Measurements from ENCODE around the gene HMGN2.

HMGN2 gene

DNA sequence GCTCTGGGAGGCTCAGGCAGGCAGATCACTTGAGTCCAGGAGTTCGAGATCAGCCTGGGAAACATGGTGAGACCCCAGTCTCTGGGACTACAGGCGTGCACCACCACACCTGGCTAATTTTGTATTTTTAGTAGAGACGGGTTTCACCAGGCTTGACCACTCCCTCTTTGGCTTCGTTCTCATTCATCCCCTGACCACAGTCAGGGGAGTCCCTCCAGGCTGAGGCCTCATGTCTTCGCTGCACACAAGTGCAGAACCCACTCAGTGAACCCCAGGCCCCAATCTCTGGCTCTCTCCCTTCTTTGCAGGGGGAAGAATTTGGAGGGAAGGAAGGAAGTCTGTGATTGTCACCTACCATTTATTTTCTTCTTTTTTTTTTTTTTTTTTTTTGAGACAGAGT, 48.1 kb downstream of the HMGN2 start:
- TF ChIP-seq FOXK2 (IDR thresholded peaks at IDR 0.05) = no peak
- no peak for TF ChIP-seq FOXM1 (IDR thresholded peaks at IDR 0.05; ENCODE audit: borderline replicate concordance)
- TF ChIP-seq FOXA1 (IDR thresholded peaks at IDR 0.05) = no peak
- no peak for TF ChIP-seq ZNF384 (IDR thresholded peaks at IDR 0.05)
- TF ChIP-seq ELF4 (IDR thresholded peaks at IDR 0.05) = no peak
- no peak for TF ChIP-seq ARNT (IDR thresholded peaks at IDR 0.05)
- no peak for TF ChIP-seq TARDBP (IDR thresholded peaks at IDR 0.05)
- TF ChIP-seq LEF1 (IDR thresholded peaks at IDR 0.05; ENCODE audit: borderline replicate concordance) = no peak
- no peak for TF ChIP-seq SP1 (IDR thresholded peaks at IDR 0.05)
- TF ChIP-seq CTBP1 (IDR thresholded peaks at IDR 0.05; ENCODE audit: borderline replicate concordance) = no peak
- no peak for TF ChIP-seq HDGF (IDR thresholded peaks at IDR 0.05; ENCODE audit: borderline replicate concordance)
- no peak for TF ChIP-seq L3MBTL2 (conservative IDR thresholded peaks at IDR 0.05)
- POLR2A ChIA-PET = no interaction called here
- CTCF ChIA-PET = no interaction called here
- DNase-seq (ENCODE audit: extremely low spot score) = no peak

DNA sequence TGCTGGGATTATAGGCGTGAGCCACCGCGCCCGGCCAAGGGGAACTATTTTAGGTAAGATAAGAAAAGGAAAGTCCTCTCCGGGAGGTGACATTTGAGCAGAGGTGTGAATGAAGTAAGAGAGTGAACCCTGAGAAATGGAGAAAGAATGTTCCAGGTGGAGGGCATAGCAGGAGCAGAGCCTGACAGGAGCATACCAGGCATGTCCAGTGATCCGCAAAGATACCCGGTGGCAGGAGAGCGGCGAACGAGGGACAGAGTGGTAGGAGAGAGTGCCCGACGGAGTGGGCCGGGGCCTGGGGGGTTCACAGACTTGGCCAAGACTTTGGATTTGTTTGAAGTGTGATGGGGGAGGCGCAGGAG, 49.4 kb downstream of the HMGN2 start:
- TF ChIP-seq ZNF384 (IDR thresholded peaks at IDR 0.05) (no peak), FOXA1 (IDR thresholded peaks at IDR 0.05) (no peak), LEF1 (IDR thresholded peaks at IDR 0.05; ENCODE audit: borderline replicate concordance) (no peak), L3MBTL2 (conservative IDR thresholded peaks at IDR 0.05) (no peak), ELF4 (IDR thresholded peaks at IDR 0.05) (no peak), FOXM1 (IDR thresholded peaks at IDR 0.05; ENCODE audit: borderline replicate concordance) (no peak), BHLHE40 (IDR thresholded peaks at IDR 0.05; ENCODE audit: borderline replicate concordance) (no peak), FOXK2 (IDR thresholded peaks at IDR 0.05) (no peak), HDGF (IDR thresholded peaks at IDR 0.05; ENCODE audit: borderline replicate concordance) (no peak), NFRKB (IDR thresholded peaks at IDR 0.05) (no peak), CTBP1 (IDR thresholded peaks at IDR 0.05; ENCODE audit: borderline replicate concordance) (no peak), SUZ12 (IDR thresholded peaks at IDR 0.05) (no peak)
- TF ChIP-seq, protein P1, sequence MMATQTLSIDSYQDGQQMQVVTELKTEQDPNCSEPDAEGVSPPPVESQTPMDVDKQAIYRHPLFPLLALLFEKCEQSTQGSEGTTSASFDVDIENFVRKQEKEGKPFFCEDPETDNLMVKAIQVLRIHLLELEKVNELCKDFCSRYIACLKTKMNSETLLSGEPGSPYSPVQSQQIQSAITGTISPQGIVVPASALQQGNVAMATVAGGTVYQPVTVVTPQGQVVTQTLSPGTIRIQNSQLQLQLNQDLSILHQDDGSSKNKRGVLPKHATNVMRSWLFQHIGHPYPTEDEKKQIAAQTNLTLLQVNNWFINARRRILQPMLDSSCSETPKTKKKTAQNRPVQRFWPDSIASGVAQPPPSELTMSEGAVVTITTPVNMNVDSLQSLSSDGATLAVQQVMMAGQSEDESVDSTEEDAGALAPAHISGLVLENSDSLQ (IDR thresholded peaks at IDR 0.05) = no peak
- DNase-seq (ENCODE audit: extremely low spot score) = no peak
- CTCF ChIA-PET = no interaction called here
- POLR2A ChIA-PET = interaction anchor here (1.4 kb wide), 1 partner anchor 21 kb away, joined by 4 read pairs; no protein-coding TSS in a partner anchor

DNA sequence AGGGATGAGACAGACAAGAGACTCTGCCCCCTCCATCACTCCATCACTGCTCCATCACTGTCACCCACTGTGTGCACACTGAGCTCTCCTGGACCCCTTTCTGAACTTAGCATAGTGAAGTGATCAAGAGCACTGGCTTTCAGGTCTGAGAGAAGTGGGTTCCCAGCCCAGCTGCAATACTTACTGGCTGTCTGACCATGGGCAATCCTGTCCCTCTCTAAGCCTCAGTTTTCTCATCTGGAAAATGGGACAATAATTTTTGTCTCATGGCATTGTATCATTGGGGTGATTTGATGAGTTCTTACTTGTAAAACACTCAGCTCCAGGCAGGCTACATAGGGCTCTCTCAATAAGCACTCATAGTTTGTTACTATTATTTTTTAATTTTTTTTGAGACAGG, 49.8 kb downstream of the HMGN2 start:
- CTCF ChIA-PET = interaction anchor here (0.6 kb wide), 1 partner anchor 22 kb away, joined by 3 read pairs; no protein-coding TSS in a partner anchor
- POLR2A ChIA-PET = interaction anchor here (1.2 to 1.4 kb wide), 2 partner anchors 20 to 21 kb away, joined by 3 to 4 read pairs; no protein-coding TSS in a partner anchor
- DNase-seq (ENCODE audit: extremely low spot score) = no peak
- no peak for TF ChIP-seq HDGF (IDR thresholded peaks at IDR 0.05; ENCODE audit: borderline replicate concordance)
- no peak for TF ChIP-seq NFRKB (IDR thresholded peaks at IDR 0.05)
- TF ChIP-seq ELF4 (IDR thresholded peaks at IDR 0.05) = no peak
- no peak for TF ChIP-seq BHLHE40 (IDR thresholded peaks at IDR 0.05; ENCODE audit: borderline replicate concordance)
- no peak for TF ChIP-seq FOXK2 (IDR thresholded peaks at IDR 0.05)
- no peak for TF ChIP-seq FOXA1 (IDR thresholded peaks at IDR 0.05)
- no peak for TF ChIP-seq LEF1 (IDR thresholded peaks at IDR 0.05; ENCODE audit: borderline replicate concordance)
- TF ChIP-seq, protein P1 (IDR thresholded peaks at IDR 0.05) = no peak
- no peak for TF ChIP-seq SP1 (IDR thresholded peaks at IDR 0.05)
- no peak for TF ChIP-seq CTBP1 (IDR thresholded peaks at IDR 0.05; ENCODE audit: borderline replicate concordance)
- no peak for TF ChIP-seq L3MBTL2 (conservative IDR thresholded peaks at IDR 0.05)
- no peak for TF ChIP-seq TARDBP (IDR thresholded peaks at IDR 0.05)
- no peak for TF ChIP-seq FOXM1 (IDR thresholded peaks at IDR 0.05; ENCODE audit: borderline replicate concordance)
- TF ChIP-seq ARNT (IDR thresholded peaks at IDR 0.05) = no peak
- no peak for TF ChIP-seq SUZ12 (IDR thresholded peaks at IDR 0.05)
- no peak for TF ChIP-seq ZNF384 (IDR thresholded peaks at IDR 0.05)

DNA sequence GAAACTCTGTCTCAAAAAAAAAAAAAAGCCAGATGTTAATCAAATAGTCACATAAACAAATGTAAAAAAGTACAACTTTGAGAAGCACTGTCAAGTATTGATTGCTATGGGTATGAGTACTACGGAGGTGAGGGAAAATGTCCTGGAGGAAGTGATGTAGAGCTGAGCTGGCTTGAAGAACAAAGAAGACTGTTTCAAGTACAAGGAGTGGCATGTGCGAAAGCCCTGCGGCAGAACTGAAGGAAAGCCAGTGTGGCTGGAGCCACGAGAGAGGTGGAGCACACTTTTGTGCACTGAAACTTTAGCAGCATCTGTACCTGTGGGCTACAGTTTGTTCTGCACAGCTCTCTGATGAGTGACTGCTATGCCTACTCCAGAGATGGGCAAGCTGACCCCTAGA, 51.9 kb downstream of the HMGN2 start:
- ChIA-PET CTCF (no interaction called here), POLR2A (interaction anchor here (1.4 to 1.7 kb wide), 3 partner anchors 8 to 24 kb away, joined by 4 to 7 read pairs (median 6); no protein-coding TSS in a partner anchor)
- TF ChIP-seq FOXK2 (IDR thresholded peaks at IDR 0.05) = no peak
- no peak for TF ChIP-seq BHLHE40 (IDR thresholded peaks at IDR 0.05; ENCODE audit: borderline replicate concordance)
- TF ChIP-seq, protein P1 (IDR thresholded peaks at IDR 0.05) = no peak
- no peak for TF ChIP-seq L3MBTL2 (conservative IDR thresholded peaks at IDR 0.05)
- no peak for TF ChIP-seq SUZ12 (IDR thresholded peaks at IDR 0.05)
- TF ChIP-seq SP1 (IDR thresholded peaks at IDR 0.05) = no peak
- no peak for TF ChIP-seq HDGF (IDR thresholded peaks at IDR 0.05; ENCODE audit: borderline replicate concordance)
- no peak for TF ChIP-seq CTBP1 (IDR thresholded peaks at IDR 0.05; ENCODE audit: borderline replicate concordance)
- TF ChIP-seq ELF4 (IDR thresholded peaks at IDR 0.05) = no peak
- no peak for TF ChIP-seq FOXM1 (IDR thresholded peaks at IDR 0.05; ENCODE audit: borderline replicate concordance)
- no peak for TF ChIP-seq TARDBP (IDR thresholded peaks at IDR 0.05)
- TF ChIP-seq NFRKB (IDR thresholded peaks at IDR 0.05) = no peak
- no peak for TF ChIP-seq LEF1 (IDR thresholded peaks at IDR 0.05; ENCODE audit: borderline replicate concordance)
- no peak for TF ChIP-seq FOXA1 (IDR thresholded peaks at IDR 0.05)
- no peak for DNase-seq (ENCODE audit: extremely low spot score)
